HCEC 1CT (cell line): ENCODE results near the gene SRGAP3.

Experiments
- DNase-seq: peaks from one replicate; pipeline ENCODE4 v3.0.0-alpha.2; 2017

The SRGAP3 gene

GRCh38 chr3:8980756-8981257 lies 268.6 kb downstream of the SRGAP3 start:
- DNase-seq = no peak

- no peak for DNase-seq
Observed at GRCh38 chr3:8979262-8979661, 270.2 kb downstream of the SRGAP3 start.

- DNase-seq = no peak
Observed at GRCh38 chr3:8978551-8978950, 270.9 kb downstream of the SRGAP3 start.

- no peak for DNase-seq
Observed at GRCh38 chr3:8976540-8977182, 272.8 kb downstream of the SRGAP3 start.

GRCh38 chr3:8975081-8976020 lies 274.1 kb downstream of the SRGAP3 start:
- no peak for DNase-seq

GRCh38 chr3:8974458-8974857 lies 275.0 kb downstream of the SRGAP3 start:
- DNase-seq = no peak

GRCh38 chr3:8972639-8973038 lies 276.8 kb downstream of the SRGAP3 start:
- DNase-seq = peak; percentile 61

- peak; percentile 41 for DNase-seq
Observed at GRCh38 chr3:8970971-8971589, 278.4 kb downstream of the SRGAP3 start.

GRCh38 chr3:8969241-8969640 lies 280.2 kb downstream of the SRGAP3 start:
- DNase-seq = no peak

GRCh38 chr3:8968375-8968882 lies 281.0 kb downstream of the SRGAP3 start:
- no peak for DNase-seq

- no peak for DNase-seq
Observed at GRCh38 chr3:8967553-8967952, 281.9 kb downstream of the SRGAP3 start.

- no peak for DNase-seq
Observed at GRCh38 chr3:8966820-8967348, 282.6 kb downstream of the SRGAP3 start.

- DNase-seq = no peak
Observed at GRCh38 chr3:8966150-8966819, 283.2 kb downstream of the SRGAP3 start.

- peak; percentile 57 for DNase-seq
Observed at GRCh38 chr3:8964436-8965370, 284.7 kb downstream of the SRGAP3 start.

- DNase-seq = peak; percentile 92
Observed at GRCh38 chr3:8963137-8963853, 286.2 kb downstream of the SRGAP3 start, which contains the start of gene RAD18. Gene RAD18, minus strand, starts transcription at chr3:8963472. Its CDS starts 87 bp downstream, at chr3:8963385.

GRCh38 chr3:8962226-8962861 lies 287.1 kb downstream of the SRGAP3 start:
- DNase-seq = no peak

GRCh38 chr3:8959668-8960067 lies 289.8 kb downstream of the SRGAP3 start:
- no peak for DNase-seq

- DNase-seq = no peak
Observed at GRCh38 chr3:8954938-8955763, 294.3 kb downstream of the SRGAP3 start.

GRCh38 chr3:8953313-8953712 lies 296.1 kb downstream of the SRGAP3 start:
- DNase-seq = no peak
